Measurements from ENCODE around the gene PPM1D.

GRCh38 chr17:60602871-60603270, 2.9 kb downstream of the PPM1D start:
- TF ChIP-seq CTCF (IDR thresholded peaks at IDR 0.05; ENCODE audit: insufficient read depth, low read depth, low read length) (no peak), EZH2 (IDR thresholded peaks at IDR 0.05; ENCODE audit: insufficient read depth, low read length) (no peak)
